HG02970 (cell line): ENCODE results near the gene ARL6IP5.

Experiments
- ATAC-seq: cut with Tn5 transposase; IDR thresholded peaks from one replicate; pipeline ENCODE4 v1.9.1; 2021; ENCODE audit warnings: mild to moderate bottlenecking, moderate library complexity, moderate number of reproducible peaks; ENCODE audit not compliant: unreplicated experiment, low FRiP score

Gene ARL6IP5

DNA sequence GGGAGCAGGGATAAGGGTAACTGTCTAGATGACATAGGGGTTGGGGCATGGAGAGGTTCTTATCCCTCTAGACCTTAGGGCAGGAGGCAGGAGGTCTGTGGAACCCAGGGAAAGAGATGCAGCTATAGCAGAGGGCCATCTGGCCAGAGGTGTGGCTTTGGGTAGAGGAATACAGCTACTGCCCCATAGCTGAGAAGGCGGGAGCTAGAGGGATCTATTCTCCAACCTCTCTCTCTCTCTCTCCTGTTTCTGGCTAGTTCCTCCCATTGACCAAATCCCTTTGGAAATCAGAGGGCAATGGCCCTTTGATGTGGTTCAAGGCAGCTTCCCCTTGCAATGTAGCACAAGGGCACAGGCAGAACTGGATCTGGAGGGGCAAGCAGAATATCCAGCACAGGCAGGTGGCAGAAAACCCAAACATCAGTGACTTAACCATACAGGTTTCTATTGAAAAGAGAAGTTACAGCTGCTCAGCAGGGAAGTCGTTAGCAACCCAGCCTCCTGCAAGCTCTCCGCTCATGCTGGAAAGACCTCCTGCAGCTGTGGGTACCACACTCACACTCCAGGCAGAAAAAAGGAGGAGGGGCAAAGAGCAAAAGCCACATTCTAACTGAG, 60.0 kb downstream of the ARL6IP5 start:
- no peak for ATAC-seq

DNA sequence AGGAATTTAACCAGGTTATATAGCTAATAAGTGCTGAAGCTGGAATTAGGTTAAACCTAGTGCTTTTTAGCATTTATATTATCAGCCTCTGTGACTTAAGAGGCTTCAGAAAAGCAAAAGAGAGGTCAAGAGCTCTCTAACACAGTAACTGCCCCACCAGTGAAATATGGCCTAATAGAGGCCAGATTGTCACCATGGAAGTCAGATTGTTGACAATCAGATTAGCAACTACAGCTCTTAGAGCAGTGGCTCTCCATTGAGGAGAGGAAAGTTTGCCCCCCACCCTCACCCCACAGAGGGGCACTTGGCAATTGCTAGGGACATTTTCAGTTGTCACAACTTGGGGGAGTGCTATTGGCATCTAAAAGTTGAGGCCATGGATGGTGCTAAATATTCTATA, 61.0 kb downstream of the ARL6IP5 start:
- ATAC-seq: no peak

DNA sequence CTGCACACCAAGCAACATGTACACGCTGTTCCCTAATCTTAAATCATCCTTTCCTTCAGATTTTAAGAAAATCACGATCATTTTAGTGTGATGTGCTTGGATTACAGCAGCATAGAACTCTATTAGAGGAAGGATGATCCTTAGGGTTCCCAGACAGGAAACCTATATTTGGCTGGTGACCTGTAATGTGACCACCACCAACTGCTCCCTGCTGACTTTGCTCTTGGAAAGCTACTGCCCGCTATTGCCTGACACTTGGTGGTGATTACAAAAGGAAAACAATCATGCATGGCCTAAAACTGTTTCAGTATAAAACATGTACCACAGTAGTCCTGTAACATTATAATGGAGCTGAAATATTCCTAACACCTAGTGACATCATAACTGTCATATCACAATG, 64.8 kb downstream of the ARL6IP5 start:
- no peak for ATAC-seq
